ENCODE measurements around the gene FTSJ1.

FTSJ1 gene

GRCh38 chrX:48465336-48465933 is 10.6 kb upstream of the FTSJ1 start:
- CTCF ChIA-PET: no interaction called here
- TF ChIP-seq HDGF (IDR thresholded peaks at IDR 0.05; ENCODE audit: borderline replicate concordance) (no peak), FOXA1 (IDR thresholded peaks at IDR 0.05) (no peak), CTBP1 (IDR thresholded peaks at IDR 0.05; ENCODE audit: borderline replicate concordance) (no peak)
- DNase-seq (ENCODE audit: extremely low spot score): no peak
- POLR2A ChIA-PET: no interaction called here

GRCh38 chrX:48466696-48467095 is 9.3 kb upstream of the FTSJ1 start:
- CTCF ChIA-PET: no interaction called here
- no peak for TF ChIP-seq HDGF (IDR thresholded peaks at IDR 0.05; ENCODE audit: borderline replicate concordance)
- TF ChIP-seq FOXM1 (IDR thresholded peaks at IDR 0.05; ENCODE audit: borderline replicate concordance): no peak
- no peak for TF ChIP-seq ZNF384 (IDR thresholded peaks at IDR 0.05)
- TF ChIP-seq FOXA1 (IDR thresholded peaks at IDR 0.05): no peak
- TF ChIP-seq TARDBP (IDR thresholded peaks at IDR 0.05): no peak
- DNase-seq (ENCODE audit: extremely low spot score): no peak
- POLR2A ChIA-PET: interaction anchor here (1.2 kb wide), 1 partner anchor 9 kb away, joined by 4 read pairs; the partner anchor contains the start of gene FTSJ1

- CTCF ChIA-PET: no interaction called here
- no peak for TF ChIP-seq TARDBP (IDR thresholded peaks at IDR 0.05)
- TF ChIP-seq NFRKB (IDR thresholded peaks at IDR 0.05): no peak
- no peak for TF ChIP-seq FOXK2 (IDR thresholded peaks at IDR 0.05)
- TF ChIP-seq FOXM1 (IDR thresholded peaks at IDR 0.05; ENCODE audit: borderline replicate concordance): no peak
- no peak for TF ChIP-seq ARNT (IDR thresholded peaks at IDR 0.05)
- TF ChIP-seq ZNF384 (IDR thresholded peaks at IDR 0.05): no peak
- no peak for TF ChIP-seq SUZ12 (IDR thresholded peaks at IDR 0.05)
- no peak for TF ChIP-seq HDGF (IDR thresholded peaks at IDR 0.05; ENCODE audit: borderline replicate concordance)
- TF ChIP-seq L3MBTL2 (conservative IDR thresholded peaks at IDR 0.05): no peak
- no peak for TF ChIP-seq ELF4 (IDR thresholded peaks at IDR 0.05)
- no peak for TF ChIP-seq LEF1 (IDR thresholded peaks at IDR 0.05; ENCODE audit: borderline replicate concordance)
- no peak for DNase-seq (ENCODE audit: extremely low spot score)
- POLR2A ChIA-PET: interaction anchor here (1.2 kb wide), 1 partner anchor 8 kb away, joined by 4 read pairs; the partner anchor contains the start of gene FTSJ1
Measured at GRCh38 chrX:48467281-48467761, 8.7 kb upstream of the FTSJ1 start.

GRCh38 chrX:48468247-48468671 is 7.7 kb upstream of the FTSJ1 start:
- TF ChIP-seq LEF1 (IDR thresholded peaks at IDR 0.05; ENCODE audit: borderline replicate concordance) (no peak), FOXK2 (IDR thresholded peaks at IDR 0.05) (no peak), NFRKB (IDR thresholded peaks at IDR 0.05) (no peak), L3MBTL2 (conservative IDR thresholded peaks at IDR 0.05) (no peak), ZNF384 (IDR thresholded peaks at IDR 0.05) (no peak), ELF4 (IDR thresholded peaks at IDR 0.05) (no peak), HDGF (IDR thresholded peaks at IDR 0.05; ENCODE audit: borderline replicate concordance) (no peak), SUZ12 (IDR thresholded peaks at IDR 0.05) (no peak), FOXA1 (IDR thresholded peaks at IDR 0.05) (no peak), CTBP1 (IDR thresholded peaks at IDR 0.05; ENCODE audit: borderline replicate concordance) (no peak), SP1 (IDR thresholded peaks at IDR 0.05) (no peak), PKNOX1 (IDR thresholded peaks at IDR 0.05) (no peak), FOXM1 (IDR thresholded peaks at IDR 0.05; ENCODE audit: borderline replicate concordance) (no peak), ARNT (IDR thresholded peaks at IDR 0.05) (no peak), BHLHE40 (IDR thresholded peaks at IDR 0.05; ENCODE audit: borderline replicate concordance) (no peak), TARDBP (IDR thresholded peaks at IDR 0.05) (no peak)
- POLR2A ChIA-PET: no interaction called here
- CTCF ChIA-PET: no interaction called here
- DNase-seq (ENCODE audit: extremely low spot score): no peak

GRCh38 chrX:48468693-48469691 is 7.0 kb upstream of the FTSJ1 start:
- TF ChIP-seq ELF4 (IDR thresholded peaks at IDR 0.05): no peak
- POLR2A ChIA-PET: no interaction called here
- CTCF ChIA-PET: interaction anchor here (0.6 kb wide), 1 partner anchor 167 kb away, joined by 3 read pairs; no protein-coding TSS in a partner anchor
- DNase-seq (ENCODE audit: extremely low spot score): no peak

- TF ChIP-seq CTBP1 (IDR thresholded peaks at IDR 0.05; ENCODE audit: borderline replicate concordance) (no peak), L3MBTL2 (conservative IDR thresholded peaks at IDR 0.05) (no peak), NFRKB (IDR thresholded peaks at IDR 0.05) (no peak), ZNF384 (IDR thresholded peaks at IDR 0.05) (no peak), FOXA1 (IDR thresholded peaks at IDR 0.05) (no peak), SP1 (IDR thresholded peaks at IDR 0.05) (no peak), HDGF (IDR thresholded peaks at IDR 0.05; ENCODE audit: borderline replicate concordance) (no peak)
- ChIA-PET CTCF (no interaction called here), POLR2A (no interaction called here)
- DNase-seq (ENCODE audit: extremely low spot score): no peak
Measured at GRCh38 chrX:48470110-48470832, 5.7 kb upstream of the FTSJ1 start, which contains the start of gene SLC38A5. TSS of gene SLC38A5 (minus strand) at chrX:48470260. CDS start at chrX:48467924, 2,336 bp downstream.

GRCh38 chrX:48470833-48471118 is 5.2 kb upstream of the FTSJ1 start:
- DNase-seq (ENCODE audit: extremely low spot score): no peak
- ChIA-PET CTCF (no interaction called here), POLR2A (no interaction called here)
- TF ChIP-seq TARDBP (IDR thresholded peaks at IDR 0.05): no peak
